Measurements from ENCODE around the gene LGALS3BP.
A peak's percentile ranks its signal among the peaks of the same experiment; 100 is the strongest.

LGALS3BP gene

DNA sequence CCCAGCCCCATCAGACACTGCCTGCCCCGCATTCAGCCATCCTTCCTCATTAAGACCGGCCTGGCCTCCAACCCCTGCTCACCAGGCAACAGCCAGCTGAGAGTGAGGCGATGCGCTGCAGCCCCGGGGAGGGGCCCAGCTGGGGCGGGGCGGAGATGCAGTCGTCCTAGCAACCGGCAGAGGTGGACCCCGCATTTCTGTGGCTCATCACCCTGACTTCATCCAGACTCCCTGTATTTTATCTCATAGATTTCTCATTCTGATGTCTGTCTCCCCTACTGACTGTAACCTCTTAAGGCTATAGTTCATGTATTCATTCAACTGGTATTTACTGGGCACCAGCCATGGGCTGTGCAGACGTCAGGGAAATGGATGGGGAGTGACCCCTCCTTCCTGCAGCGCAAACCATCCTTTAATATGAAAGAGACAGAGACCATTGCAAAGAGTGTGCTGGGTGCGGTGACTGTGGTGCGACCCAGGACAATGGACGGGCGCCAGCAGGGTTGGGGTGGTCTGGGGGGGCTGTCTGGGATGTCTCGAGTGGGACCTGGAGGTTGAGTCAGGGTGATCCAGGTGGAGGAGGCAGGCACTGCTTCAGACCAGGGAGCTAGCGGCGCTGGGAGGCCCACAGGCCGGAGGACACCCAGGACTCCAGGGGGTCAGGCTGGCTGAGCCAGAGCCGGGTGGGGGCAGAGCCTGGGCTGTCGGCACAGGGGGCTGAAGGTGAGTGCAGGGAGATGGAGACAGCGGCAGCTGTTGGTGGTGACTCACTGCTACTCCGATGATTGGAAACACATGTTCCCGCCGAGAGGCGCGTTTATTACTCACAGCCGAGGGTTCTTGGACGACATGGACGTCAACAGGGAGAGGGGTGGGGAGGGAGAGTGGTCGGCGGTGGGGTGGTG lies 44.1 kb downstream of the LGALS3BP start:
- no peak for DNase-seq

DNA sequence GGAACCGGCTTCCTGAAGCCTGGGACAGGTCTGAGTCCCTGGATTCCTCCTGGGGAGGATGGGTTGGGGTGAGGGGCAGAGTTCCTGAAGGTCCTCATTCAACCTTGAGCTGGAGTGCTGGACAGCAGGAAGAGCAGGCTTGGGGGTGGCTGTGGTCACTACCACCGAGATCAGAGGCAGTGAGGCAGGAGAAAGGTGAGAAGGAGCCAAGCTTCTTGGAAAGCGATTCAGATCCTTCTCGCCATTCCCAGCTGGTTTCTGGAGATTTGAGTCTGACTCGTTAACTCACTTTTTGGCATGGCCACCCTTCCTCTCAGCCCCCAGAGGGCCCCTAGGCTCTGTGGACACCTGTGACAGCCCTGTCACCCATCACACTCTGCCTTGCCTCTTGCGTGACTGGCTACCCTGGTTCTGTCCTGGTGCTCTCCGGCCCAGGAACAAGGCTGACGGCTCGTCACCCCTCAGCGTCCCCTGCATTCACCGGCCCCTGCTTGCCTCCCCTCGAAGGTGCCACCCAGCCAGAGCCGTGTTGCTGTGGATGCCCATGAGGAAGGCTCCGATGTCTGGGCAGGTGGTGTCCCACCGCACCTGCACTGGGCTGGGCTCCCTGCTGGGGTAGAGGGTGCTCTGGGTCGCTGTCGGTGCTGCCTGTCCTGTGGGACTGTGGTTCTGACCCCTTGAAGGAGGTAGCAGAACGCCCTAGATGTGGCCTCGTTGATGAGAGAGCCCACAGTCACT lies 44.9 kb downstream of the LGALS3BP start:
- no peak for DNase-seq

DNA sequence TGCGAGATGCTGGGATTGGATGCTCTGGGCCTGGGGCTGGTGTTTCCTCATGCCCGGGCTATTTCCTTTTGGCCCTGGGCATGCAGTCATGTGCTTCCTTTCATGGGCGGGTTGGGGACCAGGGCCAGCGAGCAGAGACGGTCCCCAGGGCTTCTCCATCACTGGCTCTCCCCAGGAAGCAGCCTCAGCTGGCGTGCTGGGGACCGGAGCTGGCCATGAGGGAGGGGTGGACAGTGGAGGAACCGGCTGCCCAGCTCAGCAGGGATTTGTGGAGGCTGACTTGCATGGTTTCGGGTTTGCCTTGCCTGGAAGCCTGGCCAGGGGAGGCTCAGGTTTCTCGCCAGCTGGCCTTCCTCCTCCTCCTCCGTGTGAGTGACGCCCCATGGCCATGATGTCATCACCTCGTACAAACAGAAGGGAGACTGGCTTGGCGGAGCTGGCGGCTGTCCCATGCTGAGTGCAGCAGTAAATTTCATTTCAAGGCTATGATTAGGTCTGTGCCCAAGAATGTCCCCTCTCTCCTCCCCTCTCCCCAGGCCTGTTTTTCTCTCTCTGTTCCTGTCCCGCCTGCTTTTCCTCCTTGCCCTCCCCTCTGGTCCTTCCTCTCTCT lies 45.7 kb downstream of the LGALS3BP start:
- no peak for DNase-seq

DNA sequence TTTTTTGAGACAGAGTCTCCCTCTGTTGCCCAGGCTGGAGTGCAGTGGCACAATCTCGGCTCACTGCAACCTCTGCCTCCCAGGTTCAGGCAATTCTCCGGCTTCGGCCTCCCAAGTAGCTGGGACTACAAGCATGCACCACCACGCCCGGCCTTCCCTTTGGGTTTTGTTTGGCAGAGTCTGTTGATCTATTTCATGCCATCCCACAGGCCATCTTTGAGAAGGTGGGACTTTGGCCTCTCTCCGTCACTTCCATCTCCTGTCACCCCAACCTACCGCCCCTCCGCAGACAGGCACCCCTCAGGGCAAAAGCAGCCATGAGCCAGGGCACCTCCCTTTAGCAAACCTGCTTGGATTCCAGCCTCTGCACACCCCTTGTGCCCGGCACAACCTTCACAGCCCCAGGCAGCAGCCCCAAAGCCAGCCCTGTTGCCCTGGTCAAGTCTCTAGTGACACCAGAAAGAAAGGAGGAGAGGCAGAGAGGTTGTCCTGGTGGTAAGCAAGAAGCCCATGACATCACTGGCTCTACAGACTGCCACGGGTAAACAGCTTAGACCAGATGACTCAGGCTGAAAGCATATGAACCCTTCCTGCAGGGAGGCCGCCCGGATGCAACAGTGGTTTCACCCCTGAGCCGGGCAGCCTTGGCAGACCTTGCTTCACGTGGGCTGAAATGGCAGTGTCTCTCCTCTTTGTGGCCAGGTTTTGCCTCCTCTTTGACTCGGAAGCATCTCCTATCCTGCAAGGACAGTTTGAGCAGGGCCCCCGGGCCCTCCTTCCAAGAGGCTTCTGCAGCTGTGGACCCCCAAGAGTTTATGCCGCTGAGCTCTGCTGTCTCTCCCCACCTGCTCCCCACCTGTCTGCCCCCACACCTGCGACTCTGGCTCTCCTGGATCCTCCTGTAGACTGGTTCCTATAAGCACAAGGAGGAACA lies 46.4 kb downstream of the LGALS3BP start:
- peak; percentile 70 for DNase-seq

DNA sequence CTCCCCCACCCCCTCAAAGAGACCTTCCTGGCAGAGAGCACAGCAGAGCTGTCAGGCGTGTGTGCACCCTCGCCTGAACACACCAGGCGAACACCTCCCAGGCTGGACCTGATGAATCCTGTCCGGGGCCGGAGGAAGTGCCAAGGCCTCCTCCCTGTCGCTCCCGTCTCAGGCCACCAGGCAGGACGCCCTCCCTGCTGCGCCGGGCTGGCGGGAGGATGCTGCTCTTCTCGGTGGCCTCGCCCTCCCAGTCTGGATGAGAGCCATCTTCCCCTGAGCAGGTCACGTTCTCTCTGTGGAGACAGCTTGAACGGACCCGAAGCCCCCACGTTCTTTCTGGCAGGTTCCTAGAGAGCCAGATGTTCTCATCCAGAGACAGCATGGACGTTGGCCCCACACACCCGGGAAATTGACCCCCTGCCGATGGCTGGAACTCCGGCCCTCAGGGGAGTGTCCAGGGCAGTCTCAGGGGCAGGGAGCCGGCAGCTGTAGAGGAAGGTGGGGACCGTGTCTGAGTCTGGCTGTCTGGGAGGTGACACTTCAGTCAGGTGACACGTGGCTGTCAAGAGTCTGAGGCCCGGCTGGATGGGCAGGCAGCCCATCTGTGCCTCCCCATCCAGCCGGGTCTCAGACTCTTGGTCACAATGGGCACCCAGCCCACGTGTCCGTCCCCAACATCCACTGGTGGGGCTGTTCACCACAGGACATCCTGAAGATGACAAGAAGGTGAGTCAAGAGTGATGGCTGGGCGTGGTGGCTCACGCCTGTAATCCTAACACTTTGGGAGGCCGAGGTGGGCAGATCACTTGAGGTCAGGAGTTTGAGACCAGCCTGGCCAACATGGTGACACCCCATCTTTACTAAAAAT lies 49.6 kb downstream of the LGALS3BP start:
- DNase-seq, result no peak

DNA sequence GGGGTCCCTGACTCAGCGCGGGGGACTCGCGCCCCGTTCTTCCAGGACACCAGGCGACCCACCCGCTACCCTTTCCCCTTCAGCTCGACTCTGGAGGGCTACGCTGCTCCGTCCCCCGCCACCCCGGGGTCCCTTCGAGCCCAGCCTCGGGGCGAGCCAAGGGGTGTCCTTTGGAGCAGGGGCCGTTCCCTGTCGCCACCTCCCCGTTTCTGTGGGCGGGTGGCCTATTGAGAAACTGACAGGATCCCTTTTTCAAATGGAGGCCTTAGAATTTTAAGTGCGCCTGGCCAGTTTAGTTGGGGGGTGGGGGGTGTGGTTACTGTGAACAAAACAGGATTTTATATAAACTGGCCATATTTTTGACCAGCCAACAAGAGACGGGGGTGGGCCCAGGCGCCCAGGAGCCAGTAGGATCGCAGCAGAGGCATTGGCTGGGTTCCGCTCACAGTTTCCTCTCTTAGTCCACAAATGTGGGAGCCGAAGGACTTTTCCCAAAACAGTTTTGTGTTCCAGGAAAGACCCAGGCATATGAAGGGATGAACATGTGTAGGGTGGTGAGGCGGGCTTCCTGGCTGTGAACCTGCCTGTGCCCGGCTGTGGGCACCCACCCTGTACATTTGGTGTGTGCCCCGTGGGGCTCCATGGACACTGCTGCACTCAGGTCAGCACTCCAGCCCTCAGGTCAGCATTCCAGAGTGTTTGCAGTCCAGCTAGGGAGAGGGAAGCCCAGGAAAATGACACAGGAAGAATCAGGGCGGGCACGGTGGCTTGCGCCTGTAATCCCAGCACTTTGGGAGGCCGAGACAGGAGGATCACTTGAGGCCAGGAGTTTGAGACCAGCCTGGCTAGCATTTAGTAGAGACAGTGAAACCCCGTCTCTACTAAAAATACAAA lies 53.8 kb downstream of the LGALS3BP start:
- DNase-seq, result no peak

DNA sequence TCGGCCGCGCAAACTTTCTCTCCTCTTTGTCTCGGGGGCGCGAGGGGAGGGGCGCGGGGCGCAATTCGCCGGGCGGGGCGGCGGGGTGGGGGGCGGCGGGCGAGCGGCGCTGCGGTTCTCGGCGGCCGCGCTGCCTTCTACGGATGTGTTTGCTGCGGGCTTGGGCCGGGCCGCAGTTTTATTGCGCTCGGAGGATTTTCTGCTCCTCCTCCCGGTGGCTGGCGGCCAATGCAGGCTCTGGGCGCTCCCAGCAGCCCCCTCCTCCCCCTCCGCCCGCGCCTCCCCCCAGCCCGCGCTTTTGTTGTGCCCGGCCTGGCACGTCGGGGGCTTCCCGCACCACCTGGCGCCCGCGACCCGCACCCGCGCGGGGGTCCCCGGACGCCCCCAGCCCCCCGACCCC lies 54.5 kb downstream of the LGALS3BP start, which contains the start of gene TIMP2:
Gene TIMP2, minus strand, starts transcription at position 154 of the 400 bp plus-strand sequence. CDS start 299 bp downstream, outside the sequence.
- peak; percentile 79 for DNase-seq

DNA sequence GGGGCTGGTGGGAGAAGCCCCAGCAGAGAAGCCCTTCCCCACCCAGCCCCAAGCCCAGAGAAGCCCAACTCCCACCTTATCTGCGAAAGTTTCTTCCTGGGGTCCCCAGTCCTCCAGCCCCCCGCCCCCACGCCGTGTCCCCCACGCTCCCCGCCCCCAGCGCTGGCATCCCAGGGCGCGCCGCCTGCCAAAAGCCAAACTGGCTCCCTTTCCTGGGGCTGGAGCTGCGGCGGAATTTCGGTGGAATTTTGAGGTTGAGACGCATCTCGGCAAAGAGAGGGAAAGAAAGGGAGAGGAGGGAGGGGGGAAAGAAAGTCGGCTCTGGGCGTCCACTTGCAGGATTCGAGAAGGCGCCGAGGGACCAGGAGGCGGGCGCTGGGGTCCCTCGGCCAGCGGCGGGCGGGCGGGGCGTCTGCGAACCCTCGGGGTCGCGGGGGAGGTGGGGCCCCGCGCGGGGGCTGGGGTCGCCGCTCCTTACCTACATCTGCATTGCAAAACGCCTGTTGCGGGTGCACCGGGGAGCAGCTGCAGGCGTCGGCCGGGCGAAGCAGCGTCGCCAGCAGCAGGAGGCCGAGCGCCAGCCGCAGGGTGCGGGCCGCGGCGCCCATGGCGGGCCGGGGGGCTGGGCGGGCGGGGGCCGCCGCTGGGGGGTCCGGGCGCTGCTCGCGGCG lies 55.1 kb downstream of the LGALS3BP start:
- no peak for DNase-seq

DNA sequence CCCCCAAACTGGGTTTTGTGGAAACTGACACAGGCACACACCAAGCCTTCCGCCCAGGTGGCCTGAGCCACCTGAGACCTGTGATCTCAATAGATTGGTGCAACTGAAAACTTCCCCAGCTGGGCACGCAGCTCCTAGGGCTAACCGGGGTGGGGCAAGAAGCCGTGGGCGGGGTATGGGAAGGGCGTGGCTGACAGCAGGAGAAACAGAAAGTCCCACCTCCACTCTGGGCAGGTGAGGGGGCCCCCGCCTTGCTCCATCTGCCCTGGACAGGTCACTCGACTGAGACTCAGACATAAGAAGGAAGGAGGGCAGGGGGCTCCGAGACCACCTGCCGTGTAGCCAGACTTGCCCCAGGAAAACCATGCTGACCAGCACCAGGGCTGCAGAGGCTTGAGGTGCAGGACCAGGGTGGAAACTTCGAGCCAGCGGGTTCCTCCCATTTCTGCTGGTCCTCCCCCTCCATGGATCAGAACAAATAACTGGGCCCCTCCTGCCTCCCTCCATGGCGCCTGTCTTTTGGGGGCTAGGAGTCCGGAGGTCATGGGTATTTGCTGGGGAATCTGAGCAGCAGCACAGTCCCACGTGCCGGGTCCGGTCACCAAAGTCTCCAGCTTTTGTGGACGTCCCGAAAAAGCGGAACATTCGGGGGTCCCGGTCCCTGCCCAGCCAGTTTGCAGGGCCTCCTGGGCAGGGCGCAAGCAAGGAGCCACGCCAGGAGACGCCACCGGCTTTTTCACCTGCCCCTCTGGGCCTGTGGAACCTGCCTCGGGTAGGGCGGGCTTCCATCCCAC lies 55.9 kb downstream of the LGALS3BP start:
- peak; percentile 74 for DNase-seq

DNA sequence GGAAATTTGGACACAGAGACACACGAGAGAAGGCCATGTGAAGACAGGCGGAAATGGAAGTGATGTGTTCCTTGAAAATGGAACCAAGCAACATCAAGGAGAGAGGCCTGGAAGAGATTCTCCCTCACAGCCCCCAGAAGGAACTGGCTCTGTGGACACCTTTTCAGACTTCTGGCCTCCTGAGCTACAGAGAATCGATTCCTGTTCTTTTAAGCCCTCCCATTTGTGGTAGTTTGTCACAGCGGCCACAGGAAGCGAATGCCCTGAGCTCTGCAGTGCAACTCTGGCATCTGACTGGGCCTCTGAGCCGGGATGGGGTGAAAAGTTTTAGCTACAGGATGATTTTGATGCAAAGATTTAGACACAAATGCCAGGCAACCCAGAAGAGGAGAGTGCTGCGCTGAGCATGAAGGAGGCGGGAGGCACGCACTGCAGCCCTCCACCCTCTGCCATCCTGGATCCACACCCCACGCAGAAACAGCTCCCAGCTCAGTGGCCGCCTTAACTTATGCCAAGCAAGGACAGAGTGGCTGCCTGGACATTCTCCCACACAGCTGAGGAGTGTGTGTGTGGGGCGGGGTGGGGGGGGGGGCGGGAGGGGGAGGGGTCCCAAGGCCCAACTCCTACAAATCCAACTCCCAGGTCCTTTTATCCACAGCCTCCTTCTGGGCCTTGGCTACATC lies 56.8 kb downstream of the LGALS3BP start:
- DNase-seq, result no peak

DNA sequence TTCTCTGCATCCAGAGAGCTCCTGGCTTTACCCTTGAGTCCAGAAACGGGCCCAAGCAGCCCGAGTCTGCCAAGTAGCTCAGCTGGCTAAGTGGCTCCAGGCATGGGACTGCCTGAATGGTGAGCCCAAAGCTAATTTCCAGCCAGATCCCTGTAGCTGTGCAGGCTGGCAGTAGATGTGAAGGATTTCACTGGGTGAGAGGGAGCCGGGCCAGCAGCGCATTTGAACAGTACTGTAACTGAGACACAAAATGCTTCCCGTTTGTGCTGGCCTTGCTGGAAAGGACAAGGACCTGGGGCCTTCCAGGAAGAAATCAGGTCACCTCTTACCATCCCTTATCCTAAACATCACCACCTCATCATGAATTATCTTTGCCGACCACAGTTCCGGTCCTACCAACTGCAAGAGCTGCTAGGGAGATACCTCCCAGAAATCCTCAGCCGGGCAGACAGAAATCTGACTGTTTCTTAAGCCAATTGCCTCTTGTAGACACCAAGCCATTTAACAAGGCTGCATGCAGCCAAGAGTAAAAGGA lies 58.2 kb downstream of the LGALS3BP start:
- no peak for DNase-seq

Data from activated CD8-positive, alpha-beta memory T cell treated with anti-CD3 and anti-CD28 coated beads for 24 hours (primary cell).